ENCODE results near the gene TMEM192. TPM values are rescaled to one million over a fixed set of nuclear protein-coding genes. Genes with fewer than 3 reads are reported as not detected.
"Not testable (repeated sequence)": the region's sequence is repeated elsewhere in the genome, so short reads cannot be mapped to it uniquely, and the experiment has no call there.

TMEM192 gene
- total and polyA plus RNA-seq, 4 experiments from 2014 or later = 11.5 to 18.7 (median 13.6) TPM

DNA sequence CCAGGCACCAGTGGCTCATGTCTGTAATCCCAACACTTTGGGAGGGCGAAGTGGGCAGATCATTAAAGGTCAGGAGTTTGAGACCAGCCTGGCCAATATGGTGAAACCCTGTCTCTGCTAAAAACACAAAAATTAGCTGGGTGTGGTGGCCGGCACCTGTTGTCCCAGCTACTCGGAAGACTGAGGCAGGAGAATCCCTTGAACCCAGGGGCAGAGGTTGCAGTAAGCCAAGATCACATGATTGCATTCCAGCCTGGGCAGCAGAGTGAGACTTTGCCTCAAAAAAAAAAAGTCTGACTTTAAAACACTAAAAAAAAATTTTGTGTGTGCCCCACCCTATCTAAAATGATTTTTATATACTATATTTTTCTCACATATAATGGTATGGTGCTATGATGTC lies 26.2 kb upstream of the TMEM192 start:
- Mint-ChIP-seq H3K4me1 (no peaks in the 10 kb centered on the region), H3K27ac (no peak overlapping the region), H3K9me3 (peaks cover 0 to 3% (median 0%) of the 10 kb centered on the region in 8 donors), H3K36me3 (no peaks in the 10 kb centered on the region), H3K4me3 (no peak overlapping the region), H3K27me3 (peaks cover 8 to 11% of the 10 kb centered on the region in 2 donors)
- no peaks in the 10 kb centered on the region for H3K27me3 ChIP-seq (ENCODE audit: insufficient read depth, low read length)
- no peaks in the 10 kb centered on the region for H3K36me3 ChIP-seq (ENCODE audit: insufficient read depth, low read length)
- ChIA-PET POLR2A (ENCODE audit: partially characterized antibody) (no interaction called here), CTCF (ENCODE audit: partially characterized antibody) (interaction anchor here (1.0 to 2.4 kb wide), 3 partner anchors 11 to 323 kb away, joined by 3 to 6 read pairs (median 3); no protein-coding TSS in a partner anchor)
- H3K4me3 ChIP-seq (ENCODE audit: low read length in 2 of 2) = no peak overlapping the region
- DNase-seq = no peak
- intact Hi-C loops (cut with micrococcal nuclease) = no loop called here
- H3K27ac ChIP-seq (ENCODE audit: low read depth, low read length) = no peak overlapping the region
- no peaks in the 10 kb centered on the region for H3K4me1 ChIP-seq (ENCODE audit: insufficient read depth, low read length)
- no peaks in the 10 kb centered on the region for H3K9me3 ChIP-seq (ENCODE audit: control insufficient read depth in 1 of 2, low read length in 2 of 2)

GRCh38 chr4:165137205-165137604 lies 24.5 kb upstream of the TMEM192 start:
- Histone ChIP-seq H3K4me3 (ENCODE audit: low read length in 2 of 2) (no peak overlapping the region), H3K27ac (ENCODE audit: low read depth, low read length) (no peak overlapping the region), H3K36me3 (ENCODE audit: insufficient read depth, low read length) (no peaks in the 10 kb centered on the region), H3K27me3 (ENCODE audit: insufficient read depth, low read length) (no peaks in the 10 kb centered on the region), H3K4me1 (ENCODE audit: insufficient read depth, low read length) (no peaks in the 10 kb centered on the region), H3K9me3 (ENCODE audit: control insufficient read depth in 1 of 2, low read length in 2 of 2) (no peaks in the 10 kb centered on the region)
- H3K27ac Mint-ChIP-seq = no peak overlapping the region
- no peaks in the 10 kb centered on the region for H3K4me1 Mint-ChIP-seq
- POLR2A ChIA-PET (ENCODE audit: partially characterized antibody) = no interaction called here
- H3K9me3 Mint-ChIP-seq = peaks cover 0 to 3% (median 0%) of the 10 kb centered on the region in 8 donors
- CTCF ChIA-PET (ENCODE audit: partially characterized antibody) = interaction anchor here (0.6 to 2.4 kb wide), 6 partner anchors 10 to 329 kb away, joined by 3 to 6 read pairs (median 4); partner anchors contain the start of gene TMEM192
- no peaks in the 10 kb centered on the region for H3K36me3 Mint-ChIP-seq
- intact Hi-C loops (cut with micrococcal nuclease) = no loop called here
- H3K4me3 Mint-ChIP-seq = no peak overlapping the region
- peaks cover 9 to 16% of the 10 kb centered on the region in 2 donors for H3K27me3 Mint-ChIP-seq
- DNase-seq = no peak

GRCh38 chr4:165136529-165136928 lies 23.9 kb upstream of the TMEM192 start:
- Histone ChIP-seq H3K9me3 (ENCODE audit: control insufficient read depth in 1 of 2, low read length in 2 of 2) (no peaks in the 10 kb centered on the region), H3K4me3 (ENCODE audit: low read length in 2 of 2) (no peak overlapping the region), H3K36me3 (ENCODE audit: insufficient read depth, low read length) (no peaks in the 10 kb centered on the region), H3K27me3 (ENCODE audit: insufficient read depth, low read length) (no peaks in the 10 kb centered on the region), H3K4me1 (ENCODE audit: insufficient read depth, low read length) (no peaks in the 10 kb centered on the region), H3K27ac (ENCODE audit: low read depth, low read length) (no peak overlapping the region)
- Mint-ChIP-seq H3K4me1 (no peaks in the 10 kb centered on the region), H3K9me3 (peaks cover 0 to 3% (median 0%) of the 10 kb centered on the region in 8 donors), H3K36me3 (no peaks in the 10 kb centered on the region), H3K27ac (no peak overlapping the region), H3K4me3 (no peak overlapping the region), H3K27me3 (peaks cover 9 to 16% of the 10 kb centered on the region in 2 donors)
- POLR2A ChIA-PET (ENCODE audit: partially characterized antibody) = no interaction called here
- intact Hi-C loops (cut with micrococcal nuclease) = no loop called here
- CTCF ChIA-PET (ENCODE audit: partially characterized antibody) = interaction anchor here (0.9 to 2.4 kb wide), 4 partner anchors 9 to 330 kb away, joined by 3 to 6 read pairs (median 4); partner anchors contain the start of gene TMEM192
- no peak for DNase-seq

- Histone ChIP-seq H3K36me3 (ENCODE audit: insufficient read depth, low read length) (no peaks in the 10 kb centered on the region), H3K4me3 (ENCODE audit: low read length in 2 of 2) (no peak overlapping the region), H3K4me1 (ENCODE audit: insufficient read depth, low read length) (no peaks in the 10 kb centered on the region), H3K27me3 (ENCODE audit: insufficient read depth, low read length) (no peaks in the 10 kb centered on the region), H3K9me3 (ENCODE audit: control insufficient read depth in 1 of 2, low read length in 2 of 2) (no peaks in the 10 kb centered on the region), H3K27ac (ENCODE audit: low read depth, low read length) (no peak overlapping the region)
- Mint-ChIP-seq H3K4me3 (no peak overlapping the region), H3K27me3 (peaks cover 21 to 28% of the 10 kb centered on the region in 2 donors), H3K9me3 (peaks cover 0 to 3% (median 0%) of the 10 kb centered on the region in 8 donors), H3K36me3 (no peaks in the 10 kb centered on the region), H3K27ac (no peak overlapping the region), H3K4me1 (peaks cover 0 to 2% (median 0%) of the 10 kb centered on the region in 4 donors)
- ChIA-PET POLR2A (ENCODE audit: partially characterized antibody) (no interaction called here), CTCF (ENCODE audit: partially characterized antibody) (interaction anchor here (0.7 to 7.2 kb wide), 7 partner anchors 27 to 339 kb away, joined by 3 to 90 read pairs (median 4); no protein-coding TSS in a partner anchor)
- intact Hi-C loops (cut with micrococcal nuclease) = loop anchor here (5.0 kb wide), 3 partner anchors 124 to 404 kb away; partner anchors contain the start of gene MSMO1
- DNase-seq = no peak
Measured at GRCh38 chr4:165133150-165133549, 20.5 kb upstream of the TMEM192 start.

DNA sequence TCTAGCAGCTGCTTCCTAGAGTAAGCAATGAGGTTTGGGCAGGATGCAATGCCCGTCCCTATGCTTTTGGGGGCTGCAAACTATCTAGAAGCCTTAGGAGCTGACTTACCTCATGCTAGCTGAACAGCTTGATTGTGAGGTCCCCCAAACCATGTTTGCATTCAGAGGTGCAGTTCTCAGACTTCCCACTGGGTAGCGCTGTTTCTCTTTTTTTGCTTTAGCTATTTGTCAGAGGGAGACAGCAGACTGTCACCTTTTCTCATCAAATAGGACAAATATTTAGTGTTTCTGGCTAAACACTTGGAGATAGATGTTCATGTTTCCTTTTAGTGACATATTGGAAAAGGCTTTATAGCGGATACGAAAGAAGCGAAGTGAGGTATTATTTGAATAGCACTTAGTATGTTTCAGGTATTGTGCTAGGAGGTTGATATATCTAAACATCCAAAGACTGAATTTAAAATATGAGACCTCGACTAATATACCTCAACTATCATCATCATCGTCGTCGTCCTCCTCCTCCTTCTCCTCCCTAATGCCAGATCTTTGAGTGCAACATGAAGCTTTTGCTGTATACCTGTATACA lies 18.7 kb upstream of the TMEM192 start:
- no peak overlapping the region for H3K4me3 ChIP-seq (ENCODE audit: low read length in 2 of 2)
- ChIA-PET POLR2A (ENCODE audit: partially characterized antibody) (interaction anchor here (0.7 to 1.1 kb wide), 2 partner anchors 212 to 213 kb away, joined by 3 read pairs; no protein-coding TSS in a partner anchor), CTCF (ENCODE audit: partially characterized antibody) (interaction anchor here (0.6 to 7.2 kb wide), 41 partner anchors 9 to 363 kb away, joined by 3 to 90 read pairs (median 4); partner anchors contain the start of genes MSMO1 and TMEM192)
- H3K27ac ChIP-seq (ENCODE audit: low read depth, low read length) = no peak overlapping the region
- H3K36me3 Mint-ChIP-seq = no peaks in the 10 kb centered on the region
- H3K4me1 Mint-ChIP-seq = peaks cover 0 to 2% (median 0%) of the 10 kb centered on the region in 4 donors
- H3K9me3 Mint-ChIP-seq = no peaks in the 10 kb centered on the region
- H3K27me3 Mint-ChIP-seq = peaks cover 23 to 24% of the 10 kb centered on the region in 2 donors
- no peak overlapping the region for H3K4me3 Mint-ChIP-seq
- intact Hi-C loops (cut with micrococcal nuclease) = loop anchor here (1.0 to 5.0 kb wide), 5 partner anchors 126 to 406 kb away; partner anchors contain the start of gene MSMO1
- no peaks in the 10 kb centered on the region for H3K4me1 ChIP-seq (ENCODE audit: insufficient read depth, low read length)
- no peaks in the 10 kb centered on the region for H3K27me3 ChIP-seq (ENCODE audit: insufficient read depth, low read length)
- peak overlapping the region in 1 of 7 donors; percentile 1 for H3K27ac Mint-ChIP-seq
- no peaks in the 10 kb centered on the region for H3K9me3 ChIP-seq (ENCODE audit: control insufficient read depth in 1 of 2, low read length in 2 of 2)
- DNase-seq = peak; percentile 62 to 77 (median 68)
- H3K36me3 ChIP-seq (ENCODE audit: insufficient read depth, low read length) = no peaks in the 10 kb centered on the region

DNA sequence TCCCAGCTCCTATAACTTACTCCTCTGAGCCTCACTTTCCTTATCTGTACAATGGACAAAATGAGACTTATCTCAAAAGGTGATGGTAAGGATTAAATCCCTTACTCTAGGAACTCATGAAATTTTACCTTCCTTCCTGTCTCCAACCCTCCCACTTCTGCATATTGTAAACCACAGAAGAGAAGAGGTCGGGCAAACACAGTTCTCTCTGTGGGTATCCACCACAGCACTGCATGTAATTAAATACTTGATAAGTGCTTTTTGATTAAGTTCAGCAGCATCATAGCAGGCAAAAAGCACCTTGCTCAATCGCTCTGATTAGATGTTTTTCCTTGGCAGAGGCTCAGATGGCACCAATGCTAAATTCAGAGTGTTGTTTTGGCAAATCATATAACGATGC lies 17.3 kb upstream of the TMEM192 start:
- H3K4me3 ChIP-seq (ENCODE audit: low read length in 2 of 2) = no peak overlapping the region
- intact Hi-C loops (cut with micrococcal nuclease) = loop anchor here (5.0 kb wide), 3 partner anchors 127 to 407 kb away; partner anchors contain the start of gene MSMO1
- no peaks in the 10 kb centered on the region for H3K36me3 ChIP-seq (ENCODE audit: insufficient read depth, low read length)
- Mint-ChIP-seq H3K27ac (no peak overlapping the region), H3K9me3 (no peaks in the 10 kb centered on the region), H3K4me1 (peaks cover 0 to 2% (median 0%) of the 10 kb centered on the region in 4 donors), H3K27me3 (peaks cover 20 to 24% of the 10 kb centered on the region in 2 donors), H3K36me3 (no peaks in the 10 kb centered on the region), H3K4me3 (no peak overlapping the region)
- ChIA-PET POLR2A (ENCODE audit: partially characterized antibody) (no interaction called here), CTCF (ENCODE audit: partially characterized antibody) (interaction anchor here (1.3 to 7.2 kb wide), 12 partner anchors 8 to 343 kb away, joined by 3 to 90 read pairs (median 9); partner anchors contain the start of genes MSMO1 and TMEM192)
- no peaks in the 10 kb centered on the region for H3K4me1 ChIP-seq (ENCODE audit: insufficient read depth, low read length)
- H3K9me3 ChIP-seq (ENCODE audit: control insufficient read depth in 1 of 2, low read length in 2 of 2) = no peaks in the 10 kb centered on the region
- H3K27me3 ChIP-seq (ENCODE audit: insufficient read depth, low read length) = no peaks in the 10 kb centered on the region
- no peak overlapping the region for H3K27ac ChIP-seq (ENCODE audit: low read depth, low read length)
- DNase-seq = no peak

- H3K9me3 ChIP-seq (ENCODE audit: control insufficient read depth in 1 of 2, low read length in 2 of 2); H3K27ac ChIP-seq (ENCODE audit: low read depth, low read length); DNase-seq; H3K27me3 ChIP-seq (ENCODE audit: insufficient read depth, low read length); H3K4me1 Mint-ChIP-seq; H3K4me3 ChIP-seq (ENCODE audit: low read length in 2 of 2); H3K4me3 Mint-ChIP-seq; H3K4me1 ChIP-seq (ENCODE audit: insufficient read depth, low read length); H3K36me3 ChIP-seq (ENCODE audit: insufficient read depth, low read length); POLR2A ChIA-PET (ENCODE audit: partially characterized antibody); H3K9me3 Mint-ChIP-seq; H3K36me3 Mint-ChIP-seq; H3K27ac Mint-ChIP-seq; intact Hi-C loops (cut with micrococcal nuclease): not testable (repeated sequence)
- CTCF ChIA-PET (ENCODE audit: partially characterized antibody) = interaction anchor here (0.7 to 1.2 kb wide), 2 partner anchors 83 to 343 kb away, joined by 3 read pairs; no protein-coding TSS in a partner anchor
- peaks cover 10 to 12% of the 10 kb centered on the region in 2 donors for H3K27me3 Mint-ChIP-seq
Measured at GRCh38 chr4:165125869-165126499, 13.3 kb upstream of the TMEM192 start.
